ENCODE measurements around the gene HSF4. TPM values are rescaled to one million over a fixed set of nuclear protein-coding genes. Genes with fewer than 3 reads are reported as not detected.

The HSF4 gene
- total RNA-seq, 1 donor from 2014 or later, result 64.9 TPM

DNA sequence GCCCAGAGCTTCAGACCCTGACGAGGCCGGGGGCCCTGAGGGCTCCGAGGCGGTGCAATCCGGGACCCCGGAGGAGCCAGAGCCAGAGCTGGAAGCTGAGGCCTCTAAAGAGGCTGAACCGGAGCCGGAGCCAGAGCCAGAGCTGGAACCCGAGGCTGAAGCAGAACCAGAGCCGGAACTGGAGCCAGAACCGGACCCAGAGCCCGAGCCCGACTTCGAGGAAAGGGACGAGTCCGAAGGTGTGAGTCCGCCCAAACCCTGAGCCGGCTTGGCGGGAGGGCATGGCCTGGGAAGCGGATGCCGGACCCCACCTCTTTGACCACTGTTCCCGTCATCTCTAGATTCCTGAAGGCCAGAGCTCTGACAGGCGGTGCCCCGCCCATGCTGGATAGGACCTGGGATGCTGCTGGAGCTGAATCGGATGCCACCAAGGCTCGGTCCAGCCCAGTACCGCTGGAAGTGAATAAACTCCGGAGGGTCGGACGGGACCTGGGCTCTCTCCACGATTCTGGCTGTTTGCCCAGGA is 10.2 kb downstream of the HSF4 start:
- TF ChIP-seq, protein P1, sequence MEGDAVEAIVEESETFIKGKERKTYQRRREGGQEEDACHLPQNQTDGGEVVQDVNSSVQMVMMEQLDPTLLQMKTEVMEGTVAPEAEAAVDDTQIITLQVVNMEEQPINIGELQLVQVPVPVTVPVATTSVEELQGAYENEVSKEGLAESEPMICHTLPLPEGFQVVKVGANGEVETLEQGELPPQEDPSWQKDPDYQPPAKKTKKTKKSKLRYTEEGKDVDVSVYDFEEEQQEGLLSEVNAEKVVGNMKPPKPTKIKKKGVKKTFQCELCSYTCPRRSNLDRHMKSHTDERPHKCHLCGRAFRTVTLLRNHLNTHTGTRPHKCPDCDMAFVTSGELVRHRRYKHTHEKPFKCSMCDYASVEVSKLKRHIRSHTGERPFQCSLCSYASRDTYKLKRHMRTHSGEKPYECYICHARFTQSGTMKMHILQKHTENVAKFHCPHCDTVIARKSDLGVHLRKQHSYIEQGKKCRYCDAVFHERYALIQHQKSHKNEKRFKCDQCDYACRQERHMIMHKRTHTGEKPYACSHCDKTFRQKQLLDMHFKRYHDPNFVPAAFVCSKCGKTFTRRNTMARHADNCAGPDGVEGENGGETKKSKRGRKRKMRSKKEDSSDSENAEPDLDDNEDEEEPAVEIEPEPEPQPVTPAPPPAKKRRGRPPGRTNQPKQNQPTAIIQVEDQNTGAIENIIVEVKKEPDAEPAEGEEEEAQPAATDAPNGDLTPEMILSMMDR (IDR thresholded peaks at IDR 0.05), result no peak
- Histone ChIP-seq H3K4me1 (peaks cover 17 to 34% of the 10 kb centered on the region in 2 donors), H3K4me3 (peak overlapping the region; percentile 49 to 67), H3K36me3 (no peaks in the 10 kb centered on the region), H3K27ac (peak overlapping the region; percentile 93 to 95), H3K9me3 (no peaks in the 10 kb centered on the region), H3K27me3 (no peaks in the 10 kb centered on the region)
- no peak for DNase-seq (ENCODE audit: low spot score in 2 of 2)
- intact Hi-C loops (cut with DNase I), result loop anchor here (1.0 kb wide), 2 partner anchors 9 to 15 kb away; partner anchors contain the start of genes FBXL8, MATCAP1 and TRADD

DNA sequence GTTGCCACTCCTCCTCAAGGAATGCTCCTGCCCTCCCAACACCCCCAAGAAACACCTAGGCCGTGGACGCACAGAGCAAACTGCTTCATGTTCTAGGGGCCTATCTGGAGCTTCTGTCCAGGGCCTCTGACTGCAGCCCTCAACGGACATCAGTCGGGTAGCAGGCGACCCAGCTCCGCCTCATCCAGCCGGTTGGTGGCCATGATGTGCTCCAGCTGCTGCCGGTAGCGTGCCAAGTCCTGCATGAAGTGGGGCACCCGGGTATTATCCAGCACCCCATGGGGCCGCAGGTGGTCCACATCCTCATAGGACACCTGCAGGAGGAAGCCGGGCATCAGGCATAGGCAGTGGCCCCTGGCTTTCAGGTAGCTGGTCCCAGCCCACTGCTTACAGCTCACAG is 12.1 kb downstream of the HSF4 start:
- TF ChIP-seq, protein P1 (IDR thresholded peaks at IDR 0.05), result no peak
- Histone ChIP-seq H3K27me3 (no peaks in the 10 kb centered on the region), H3K4me1 (peaks cover 17 to 31% of the 10 kb centered on the region in 2 donors), H3K27ac (no peak overlapping the region), H3K9me3 (no peaks in the 10 kb centered on the region), H3K4me3 (no peak overlapping the region), H3K36me3 (no peaks in the 10 kb centered on the region)
- intact Hi-C loops (cut with DNase I), result no loop called here
- DNase-seq (ENCODE audit: low spot score in 2 of 2), result no peak

DNA sequence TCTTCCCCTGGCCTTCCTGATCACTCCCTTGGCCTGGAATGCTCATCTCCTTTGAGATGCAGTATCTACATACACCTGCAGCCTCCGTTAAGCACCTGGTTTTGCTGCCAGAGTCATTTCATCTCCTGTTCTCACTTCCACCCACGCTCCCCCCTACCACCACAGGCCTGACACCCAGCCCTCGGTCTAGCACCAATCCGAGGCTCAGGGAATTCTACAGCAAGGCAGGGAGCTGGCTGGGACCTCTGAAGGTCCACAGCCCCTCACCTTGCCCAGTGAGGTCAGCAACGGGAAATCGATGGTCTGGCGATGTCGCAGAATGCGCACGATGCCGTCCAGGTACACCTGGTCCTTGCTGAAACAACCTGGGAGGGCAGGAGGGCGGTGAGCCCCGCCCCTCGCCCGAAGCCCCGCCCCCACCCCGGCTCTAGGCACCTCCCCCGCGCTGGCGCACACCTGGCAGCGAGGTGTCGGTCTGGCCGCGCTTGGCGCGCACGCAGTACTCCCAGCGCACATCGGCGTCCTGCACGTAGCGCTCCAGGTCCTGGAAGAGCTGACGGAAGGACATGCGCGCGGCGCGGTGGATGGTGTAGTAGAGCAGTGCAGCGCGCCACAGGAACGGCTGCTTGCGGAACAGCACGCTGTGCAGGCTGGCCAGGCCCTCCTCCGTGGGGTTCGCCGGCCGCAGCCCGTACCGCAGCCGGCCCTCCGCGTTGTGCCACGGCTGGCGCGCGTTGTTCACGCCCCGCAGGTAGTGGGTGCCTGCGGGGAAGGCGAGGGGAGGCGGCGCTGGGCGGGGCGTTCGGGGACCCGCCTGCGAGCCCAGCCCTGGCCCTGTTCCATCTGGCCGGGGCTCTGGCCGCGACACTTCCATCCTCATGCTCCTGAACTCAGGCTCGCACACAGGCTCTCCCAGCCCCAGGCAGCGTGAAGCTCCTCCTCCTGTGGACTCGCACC is 13.5 kb downstream of the HSF4 start:
- no peaks in the 10 kb centered on the region for H3K36me3 ChIP-seq
- TF ChIP-seq, protein P1 (IDR thresholded peaks at IDR 0.05), result no peak
- intact Hi-C loops (cut with DNase I), result no loop called here
- H3K4me3 ChIP-seq, result peak overlapping the region; percentile 45 to 60
- peaks cover 17 to 33% of the 10 kb centered on the region in 2 donors for H3K4me1 ChIP-seq
- H3K9me3 ChIP-seq, result no peaks in the 10 kb centered on the region
- H3K27me3 ChIP-seq, result no peaks in the 10 kb centered on the region
- peak overlapping the region in 1 of 2 donors; percentile 41 for H3K27ac ChIP-seq
- no peak for DNase-seq (ENCODE audit: low spot score in 2 of 2)

DNA sequence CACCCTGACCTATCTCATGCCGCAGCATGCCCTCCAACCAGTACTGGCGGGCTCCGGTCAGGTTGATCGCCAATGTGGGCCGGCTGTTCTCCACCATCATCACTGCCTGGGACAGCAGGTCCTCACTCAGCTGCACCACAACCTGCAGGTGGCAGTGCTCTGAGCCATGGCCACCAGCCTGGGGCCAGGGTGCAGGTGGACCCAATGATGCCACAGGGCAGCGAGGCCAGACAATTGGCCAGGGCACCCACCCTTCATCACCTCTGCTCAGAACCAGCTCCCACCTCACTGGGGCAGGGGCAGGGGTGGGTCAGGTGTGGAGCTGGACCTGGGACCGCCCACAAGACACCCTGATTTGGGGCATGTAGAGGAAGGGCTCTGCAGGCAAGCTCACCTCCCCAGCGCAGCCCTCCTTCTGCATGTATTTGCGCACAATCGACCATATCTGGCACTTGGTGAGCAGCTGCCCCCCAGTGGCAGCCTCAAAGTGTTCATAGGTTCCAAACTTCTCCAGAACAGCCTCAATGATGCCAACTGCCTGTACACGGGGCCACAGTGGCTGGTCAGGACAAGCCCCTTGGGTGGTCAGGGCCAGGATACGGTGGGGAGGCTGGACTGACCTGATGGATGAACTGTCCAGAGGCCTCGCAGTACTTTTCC is 15.0 kb downstream of the HSF4 start:
- Histone ChIP-seq H3K9me3 (no peaks in the 10 kb centered on the region), H3K27me3 (no peaks in the 10 kb centered on the region), H3K4me1 (peaks cover 14 to 29% of the 10 kb centered on the region in 2 donors), H3K36me3 (no peaks in the 10 kb centered on the region), H3K27ac (no peak overlapping the region), H3K4me3 (no peak overlapping the region)
- intact Hi-C loops (cut with DNase I), result no loop called here
- TF ChIP-seq, protein P1 (IDR thresholded peaks at IDR 0.05), result no peak
- no peak for DNase-seq (ENCODE audit: low spot score in 2 of 2)

- Histone ChIP-seq H3K27ac (no peak overlapping the region), H3K4me1 (peaks cover 16 to 29% of the 10 kb centered on the region in 2 donors), H3K36me3 (no peaks in the 10 kb centered on the region), H3K27me3 (no peaks in the 10 kb centered on the region), H3K9me3 (no peaks in the 10 kb centered on the region), H3K4me3 (no peak overlapping the region)
- intact Hi-C loops (cut with DNase I), result no loop called here
- DNase-seq (ENCODE audit: low spot score in 2 of 2), result no peak
- TF ChIP-seq, protein P1 (IDR thresholded peaks at IDR 0.05), result no peak
Observed at GRCh38 chr16:67180166-67180565, 15.6 kb downstream of the HSF4 start.

Data from ascending aorta (tissue), 2 donors.